HCT116 (cell line): ENCODE data around the gene NCAPD3. TPM values are rescaled to one million over a fixed set of nuclear protein-coding genes. Genes with fewer than 3 reads are reported as not detected.

Source experiments
- ATAC-seq: fragments of 200-7000 bp; cut with Tn5 transposase; 2 replicates; pipeline ENCODE4 v1.9.1; 2020; ENCODE audit warnings: mild to moderate bottlenecking, moderate library complexity
- BruUV-seq: library from RNA; stranded (reverse); fragments of 400-500 nt; replicated peaks from 2 replicates; lab custom pipeline; 2021; lab: Mats Ljungman, UMichigan
- CTCF ChIA-PET: fragments of 300-600 bp; sonication (Branson Sonifier 250); formaldehyde crosslinking; loops from one replicate; lab custom pipeline; 2021; ENCODE audit warnings: antibody characterized with exemption; lab: Charles Lee
- POLR2A ChIA-PET: fragments of 300-600, 350-600 bp; sonication (Branson Sonifier 250); formaldehyde crosslinking; loops from one replicate; lab custom pipeline; 2021; ENCODE audit warnings: antibody characterized with exemption; lab: Charles Lee
- RAD21 ChIA-PET, 2 experiments: fragments of 300-600 bp; sonication (Branson Sonifier 250); formaldehyde crosslinking; loops; one replicate each; lab custom pipeline; 2023; ENCODE audit warnings: low total read pairs in 2 of 2; ENCODE audit not compliant: uncharacterized antibody in 2 of 2, unreplicated experiment in 2 of 2, low non-redundant PET in 1 of 2; lab: Charles Lee
- DNase-seq: peaks from one replicate; pipeline ENCODE4 v3.0.0-alpha.2; 2010; ENCODE audit warnings: low read depth, low spot score
- H2AFZ ChIP-seq: fragments of 200-600 bp; shearing (Covaris generic), sonication (generic); 2 replicates; pipeline ENCODE4 v1.6.1; 2017; ENCODE audit warnings: low read depth, mixed run types, mixed read lengths, antibody characterized with exemption, low read length; ENCODE audit not compliant: poor library complexity, severe bottlenecking
- H3K27ac ChIP-seq: 2 replicates; pipeline ENCODE4 v1.5.1; 2012; ENCODE audit warnings: low read depth, low read length
- H3K27me3 ChIP-seq: fragments of 200-600 bp; sonication (generic); 2 replicates; pipeline ENCODE4 v1.6.1; 2016; ENCODE audit warnings: mixed run types, low read length, mixed read lengths; ENCODE audit not compliant: insufficient read depth
- H3K36me3 ChIP-seq, 2 experiments: fragments of 200-500 bp in 1 of 2; fragments of 200-600 bp in 1 of 2; sonication (Bioruptor generic) in 1 of 2; sonication (generic) in 1 of 2; 2 replicates each; pipeline versions ENCODE4 v1.5.1 to v1.6.1; 2014 to 2016; ENCODE audit warnings: low read length in 2 of 2, inconsistent platforms in 1 of 2, mixed read lengths in 1 of 2, mixed run types in 1 of 2; ENCODE audit not compliant: insufficient read depth in 2 of 2, control insufficient read depth in 1 of 2
- H3K4me1 ChIP-seq, 2 experiments: fragments of 200-600 bp in 1 of 2; sonication (generic) in 1 of 2; 2 replicates each; pipeline versions ENCODE4 v1.5.1 to v1.6.1; 2012 to 2017; ENCODE audit warnings: low read length in 2 of 2, inconsistent platforms in 1 of 2, mild to moderate bottlenecking in 1 of 2, mixed read lengths in 1 of 2, mixed run types in 1 of 2, moderate library complexity in 1 of 2; ENCODE audit not compliant: insufficient read depth in 2 of 2, control insufficient read depth in 1 of 2
- H3K4me2 ChIP-seq: fragments of 200-600 bp; sonication (generic); 2 replicates; pipeline ENCODE4 v1.6.1; 2017; ENCODE audit warnings: mixed run types, low read length, mixed read lengths
- H3K4me3 ChIP-seq, 2 experiments: fragments of 200-600 bp in 1 of 2; sonication (generic) in 1 of 2; replicated peaks in 1 of 2; 2 replicates each; pipeline ENCODE4 v1.5.1; 2011 to 2016; ENCODE audit warnings: low read length in 2 of 2, control low read depth in 1 of 2, low read depth in 1 of 2, mild to moderate bottlenecking in 1 of 2, mixed read lengths in 1 of 2, mixed run types in 1 of 2
- H3K79me2 ChIP-seq: fragments of 200-600 bp; sonication (generic); 2 replicates; pipeline ENCODE4 v1.6.1; 2017; ENCODE audit warnings: mild to moderate bottlenecking, mixed run types, low read length, moderate library complexity, mixed read lengths; ENCODE audit not compliant: insufficient read depth
- H3K9ac ChIP-seq: fragments of 200-600 bp; sonication (generic); 2 replicates; pipeline ENCODE4 v1.6.1; 2016; ENCODE audit warnings: low read length, mixed read lengths
- H3K9me2 ChIP-seq: fragments of 200-600 bp; sonication (generic), shearing (Covaris generic); 2 replicates; pipeline ENCODE4 v1.6.1; 2017; ENCODE audit warnings: mixed run types, mild to moderate bottlenecking, moderate library complexity; ENCODE audit not compliant: insufficient read depth
- H3K9me3 ChIP-seq, 2 experiments: fragments of 200-500 bp in 1 of 2; fragments of 200-600 bp in 1 of 2; sonication (Bioruptor generic) in 1 of 2; sonication (generic) in 1 of 2; 2 replicates each; pipeline ENCODE4 v1.6.1; 2014 to 2017; ENCODE audit warnings: low read length in 2 of 2, mixed read lengths in 2 of 2, inconsistent platforms in 1 of 2, low read depth in 1 of 2, mild to moderate bottlenecking in 1 of 2, mixed run types in 1 of 2, moderate library complexity in 1 of 2; ENCODE audit not compliant: control insufficient read depth in 1 of 2, insufficient read depth in 1 of 2
- H4K20me1 ChIP-seq: fragments of 200-600 bp; sonication (generic), shearing (Covaris generic); 2 replicates; pipeline ENCODE4 v1.6.1; 2017; ENCODE audit warnings: mixed run types, mild to moderate bottlenecking, moderate library complexity; ENCODE audit not compliant: insufficient read depth
- CBX3 ChIP-seq: IDR thresholded peaks from 2 replicates; pipeline ENCODE4 v1.6.1; 2012; ENCODE audit warnings: low read depth
- CTCF ChIP-seq, 3 experiments: fragments of 200-600 bp in 1 of 3; sonication (generic) in 1 of 3; IDR thresholded peaks in 2 of 3; conservative IDR thresholded peaks in 1 of 3; 2 replicates each; pipeline ENCODE4 v1.5.1; 2012 to 2017; ENCODE audit warnings: low read depth in 2 of 3, low read length in 2 of 3, antibody characterized with exemption in 1 of 3, borderline replicate concordance in 1 of 3, control low read depth in 1 of 3, mild to moderate bottlenecking in 1 of 3, mixed read lengths in 1 of 3, mixed run types in 1 of 3, moderate library complexity in 1 of 3; ENCODE audit not compliant: insufficient read depth in 1 of 3
- EGR1 ChIP-seq: IDR thresholded peaks from 2 replicates; pipeline ENCODE4 v1.6.1; 2012; ENCODE audit warnings: low read depth
- EZH2 ChIP-seq: fragments of 200-600 bp; sonication (generic); IDR thresholded peaks from 2 replicates; pipeline ENCODE4 v1.6.1; 2017; ENCODE audit warnings: antibody characterized with exemption, mixed run types
- EZH2phosphoT487 ChIP-seq: fragments of 200-600 bp; IDR thresholded peaks from 2 replicates; pipeline ENCODE4 v1.6.1; 2018; ENCODE audit warnings: antibody characterized with exemption, borderline replicate concordance
- FOSL1 ChIP-seq: IDR thresholded peaks from 2 replicates; pipeline ENCODE4 v1.6.1; 2012; ENCODE audit warnings: low read depth
- MAX ChIP-seq: IDR thresholded peaks from 2 replicates; pipeline ENCODE4 v1.6.1; 2012
- POLR2A ChIP-seq: IDR thresholded peaks from 2 replicates; pipeline ENCODE4 v1.7.0; 2011; ENCODE audit warnings: borderline replicate concordance; ENCODE audit not compliant: insufficient read depth, insufficient read length; ENCODE audit errors: extremely low read depth
- RAD21 ChIP-seq: IDR thresholded peaks from 2 replicates; pipeline ENCODE4 v1.6.1; 2012; ENCODE audit warnings: low read depth, mild to moderate bottlenecking
- REST ChIP-seq: IDR thresholded peaks from 2 replicates; pipeline ENCODE4 v1.6.1; 2012; ENCODE audit warnings: low read depth
- SP1 ChIP-seq: IDR thresholded peaks from 2 replicates; pipeline ENCODE4 v1.6.1; 2012; ENCODE audit warnings: low read depth
- SRF ChIP-seq: IDR thresholded peaks from 2 replicates; pipeline ENCODE4 v1.6.1; 2012; ENCODE audit warnings: low read depth
- TCF7L2 ChIP-seq: IDR thresholded peaks from 2 replicates; pipeline ENCODE4 v1.7.0; 2011; ENCODE audit warnings: borderline replicate concordance, inconsistent platforms; ENCODE audit not compliant: insufficient read depth, insufficient read length; ENCODE audit errors: extremely low read depth
- ZBTB33 ChIP-seq: IDR thresholded peaks from 2 replicates; pipeline ENCODE4 v1.6.1; 2011; ENCODE audit warnings: mild to moderate bottlenecking, low read length, moderate library complexity; ENCODE audit not compliant: insufficient replicate concordance; ENCODE audit errors: extremely low read depth
- ZFX ChIP-seq: fragments of 450-650 bp; IDR thresholded peaks from 2 replicates; pipeline ENCODE4 v1.6.1; 2017
- ZNF274 ChIP-seq: fragments of 200-500 bp; sonication (Bioruptor generic); IDR thresholded peaks from 2 replicates; pipeline ENCODE4 v1.6.1; 2014; ENCODE audit warnings: mild to moderate bottlenecking, low read depth, low read length, inconsistent platforms
- intact Hi-C: fragments of 100-400 bp; cut with micrococcal nuclease; formaldehyde crosslinking; loops from 2 replicates; pipeline ENCODE4 v1.10.0; 2022
- total RNA-seq: library from RNA; stranded (reverse); gene quantifications from one replicate; pipeline ENCODE4 v1.2.1, GENCODE V29; 2021; ENCODE audit not compliant: unreplicated experiment

Gene NCAPD3
- total RNA-seq, 1 experiment from 2014 or later, result 71.0 TPM

GRCh38 chr11:134126217-134126822 is 97.4 kb downstream of the NCAPD3 start:
- no peaks in the 10 kb centered on the region for H4K20me1 ChIP-seq
- H3K27me3 ChIP-seq, result peaks cover 43% of the 10 kb centered on the region
- POLR2A ChIA-PET, result no interaction called here
- H2AFZ ChIP-seq, result no peak overlapping the region
- peaks cover 0 to under 1% of the 10 kb centered on the region in 2 experiments; a peak in 2 of 4 replicates for H3K9me3 ChIP-seq
- no peak for TF ChIP-seq TCF7L2
- no peak for TF ChIP-seq EGR1
- TF ChIP-seq EZH2, result no peak
- no peak for TF ChIP-seq SRF
- no peak for TF ChIP-seq RAD21
- no peak for TF ChIP-seq POLR2A
- no peak for TF ChIP-seq SP1
- no peak for TF ChIP-seq CTCF (IDR thresholded peaks at IDR 0.05 in 2 of 3, conservative IDR thresholded peaks at IDR 0.05 in 1 of 3; ENCODE audit: borderline replicate concordance in 1 of 3, insufficient read depth in 1 of 3, low read depth in 2 of 3, low read length in 2 of 3)
- no peak for TF ChIP-seq EZH2phosphoT487
- no peak for TF ChIP-seq MAX
- TF ChIP-seq FOSL1, result no peak
- TF ChIP-seq ZFX, result no peak
- no peak for TF ChIP-seq ZNF274
- TF ChIP-seq REST, result no peak
- TF ChIP-seq CBX3, result no peak
- TF ChIP-seq ZBTB33, result no peak
- RAD21 ChIA-PET, result no interaction called here
- H3K79me2 ChIP-seq, result no peaks in the 10 kb centered on the region
- no peaks in the 10 kb centered on the region for H3K4me1 ChIP-seq
- CTCF ChIA-PET, result interaction anchor here (1.7 kb wide), 1 partner anchor 76 kb away, joined by 4 read pairs; no protein-coding TSS in a partner anchor
- ATAC-seq, result no peak
- H3K9me2 ChIP-seq, result no peaks in the 10 kb centered on the region
- DNase-seq, result no peak
- H3K36me3 ChIP-seq, result no peaks in the 10 kb centered on the region
- H3K4me2 ChIP-seq, result no peak overlapping the region
- H3K27ac ChIP-seq, result no peak overlapping the region
- no TSS peak for BruUV-seq
- intact Hi-C loops, result no loop called here
- no peak overlapping the region for H3K4me3 ChIP-seq
- H3K9ac ChIP-seq, result no peak overlapping the region
